HG03039 (cell line): Measurements from ENCODE around the gene GPBAR1.

Experiments
- ATAC-seq: cut with Tn5 transposase; IDR thresholded peaks from one replicate; pipeline ENCODE4 v1.9.1; 2021; ENCODE audit warnings: mild to moderate bottlenecking, moderate library complexity; ENCODE audit not compliant: unreplicated experiment

GPBAR1 gene

DNA sequence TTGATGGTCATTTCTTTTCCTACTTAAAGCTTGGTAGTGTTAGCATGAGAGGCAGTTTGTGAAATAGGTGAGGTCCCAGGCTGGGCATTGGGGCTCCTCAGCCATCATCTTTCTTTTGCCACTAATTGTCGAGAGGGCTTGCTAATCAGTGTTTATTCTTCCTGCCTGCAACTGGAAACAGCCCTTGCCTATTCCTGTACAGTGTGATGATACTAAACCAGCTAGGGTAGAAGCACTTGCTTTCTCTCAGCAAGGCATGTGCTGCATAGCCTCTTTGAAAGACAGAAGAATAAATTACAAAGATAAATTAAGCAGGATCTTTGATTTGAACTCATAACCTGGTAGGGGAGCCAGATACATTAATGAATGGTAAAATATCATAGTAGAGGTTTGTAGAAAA lies 16.6 kb upstream of the GPBAR1 start:
- ATAC-seq: no peak

DNA sequence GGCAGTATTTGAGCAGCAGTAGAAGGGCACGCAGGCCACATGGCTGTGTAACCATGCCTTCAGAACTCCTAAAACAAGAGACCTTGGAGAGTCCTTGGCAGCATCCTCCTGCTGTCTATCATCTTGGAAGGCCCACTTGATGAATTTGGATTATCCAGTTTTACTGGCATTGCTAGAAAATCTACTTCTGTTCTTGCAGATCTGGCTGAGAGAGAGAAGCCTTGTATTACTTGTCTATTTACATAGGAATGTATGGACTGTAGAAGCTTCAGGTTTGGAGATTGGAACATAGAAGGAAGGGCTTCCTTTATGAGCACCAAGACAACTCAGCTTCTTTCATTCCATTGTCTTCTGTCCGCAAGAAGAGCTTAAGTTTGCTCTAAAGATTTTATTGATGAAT lies 16.1 kb upstream of the GPBAR1 start:
- no peak for ATAC-seq

DNA sequence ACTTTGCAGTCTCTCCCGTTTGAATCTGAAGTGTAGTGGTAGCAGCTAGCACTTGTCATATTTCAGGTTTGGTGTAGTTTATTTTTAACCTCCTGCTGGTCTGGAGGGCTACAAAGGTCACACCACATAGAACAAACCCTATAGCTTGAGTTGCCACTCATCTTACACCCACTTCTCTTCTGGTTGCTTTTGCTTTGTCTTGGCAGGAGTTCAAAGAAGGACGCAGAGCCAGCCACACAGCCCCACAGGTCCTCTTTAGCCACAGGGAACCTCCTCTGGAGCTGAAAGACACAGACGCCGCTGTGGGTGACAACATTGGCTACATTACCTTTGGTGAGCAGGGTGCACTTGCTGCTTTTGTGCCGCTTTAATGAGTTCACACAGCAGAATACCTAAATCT lies 15.6 kb upstream of the GPBAR1 start:
- ATAC-seq: no peak

DNA sequence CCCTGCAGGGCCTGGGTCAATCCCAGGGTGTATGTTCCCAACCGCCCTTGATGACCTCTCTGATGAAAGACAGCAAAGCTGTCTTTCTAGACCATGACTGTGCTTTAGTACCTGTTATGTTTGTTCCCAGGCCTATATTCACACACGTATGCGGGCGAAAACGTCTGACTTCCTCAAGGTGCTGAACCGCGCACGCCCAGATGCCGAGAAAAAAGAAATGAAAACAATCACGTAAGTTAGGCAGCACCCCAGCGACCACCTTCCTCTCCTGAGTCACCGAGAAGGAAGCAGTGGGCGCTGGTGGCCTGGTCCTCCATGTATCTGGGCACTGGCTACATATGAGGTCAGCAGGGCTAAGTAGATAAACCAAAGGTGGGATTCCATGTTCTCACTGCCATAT lies 11.1 kb upstream of the GPBAR1 start:
- ATAC-seq: no peak

DNA sequence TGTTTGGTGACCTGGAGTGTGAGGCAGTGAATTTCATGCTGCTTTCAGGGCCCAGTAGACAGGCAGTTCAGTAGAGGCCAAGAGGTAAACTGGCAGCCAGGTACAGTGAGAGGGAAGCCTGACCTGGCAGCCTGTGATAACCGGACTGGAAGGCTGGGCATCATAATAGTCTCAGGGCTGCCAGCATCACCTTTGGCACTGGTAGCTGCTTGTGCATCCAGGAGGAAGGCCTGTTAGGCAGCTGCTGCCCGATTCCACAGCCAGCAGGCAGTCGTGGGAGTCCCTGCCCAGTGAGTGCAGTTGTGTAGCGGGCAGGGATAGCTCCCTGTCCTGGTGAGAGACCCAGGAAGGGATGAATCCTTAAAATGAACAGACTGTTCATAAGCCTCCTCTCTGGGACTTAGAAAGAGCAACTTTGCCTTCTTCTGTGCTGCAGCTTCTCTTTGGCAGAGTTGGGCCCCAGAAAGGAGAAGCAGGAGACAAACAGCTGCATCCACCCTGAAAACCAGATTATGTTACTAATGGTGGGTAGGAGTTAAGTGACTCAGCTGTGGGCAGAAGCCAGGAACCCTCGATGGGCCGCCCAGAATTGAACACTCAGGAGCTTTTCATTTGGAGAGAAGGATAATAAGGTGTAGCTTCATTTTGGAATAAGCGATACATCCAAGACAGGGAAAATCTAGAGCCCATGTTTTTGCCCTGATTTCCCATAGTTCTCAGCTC lies 8.1 kb upstream of the GPBAR1 start:
- ATAC-seq: no peak

DNA sequence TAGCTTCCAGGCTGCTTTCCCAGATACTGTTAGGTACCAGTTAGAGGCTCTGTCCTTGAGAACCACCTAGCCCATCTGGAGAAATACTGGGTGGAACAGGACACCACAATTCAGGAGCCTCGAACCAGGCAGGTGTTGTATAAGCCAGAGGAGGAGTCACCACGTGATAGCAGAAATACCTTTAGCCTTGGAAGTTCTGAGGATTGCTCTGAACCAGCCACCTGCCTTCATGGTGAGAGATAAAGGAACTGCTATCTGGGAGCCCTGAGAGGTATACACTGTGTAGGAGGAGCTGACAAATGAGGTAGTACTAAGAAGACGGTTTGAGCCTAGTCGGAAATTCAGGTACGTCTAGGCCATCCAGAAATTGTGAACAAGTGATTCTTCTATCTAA lies 7.6 kb upstream of the GPBAR1 start:
- ATAC-seq: no peak

DNA sequence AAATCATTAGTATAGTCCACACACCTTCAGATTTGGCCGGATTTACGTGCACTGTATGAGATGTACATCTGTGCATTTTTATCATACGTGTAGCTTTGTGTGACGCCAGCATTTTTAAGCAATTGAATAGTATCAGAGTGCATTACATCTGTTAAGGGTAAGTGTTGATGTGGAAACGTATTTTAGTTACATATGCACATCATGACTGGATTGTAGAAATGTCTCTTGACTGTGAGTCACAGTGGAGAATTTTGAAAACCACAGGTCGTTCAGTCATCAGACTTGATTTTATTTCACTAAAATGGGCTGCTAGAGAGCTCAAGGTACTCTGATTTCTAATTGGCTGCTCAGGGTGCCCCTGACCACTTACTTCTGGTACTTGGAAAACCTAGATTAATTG lies 5.4 kb upstream of the GPBAR1 start:
- no peak for ATAC-seq

DNA sequence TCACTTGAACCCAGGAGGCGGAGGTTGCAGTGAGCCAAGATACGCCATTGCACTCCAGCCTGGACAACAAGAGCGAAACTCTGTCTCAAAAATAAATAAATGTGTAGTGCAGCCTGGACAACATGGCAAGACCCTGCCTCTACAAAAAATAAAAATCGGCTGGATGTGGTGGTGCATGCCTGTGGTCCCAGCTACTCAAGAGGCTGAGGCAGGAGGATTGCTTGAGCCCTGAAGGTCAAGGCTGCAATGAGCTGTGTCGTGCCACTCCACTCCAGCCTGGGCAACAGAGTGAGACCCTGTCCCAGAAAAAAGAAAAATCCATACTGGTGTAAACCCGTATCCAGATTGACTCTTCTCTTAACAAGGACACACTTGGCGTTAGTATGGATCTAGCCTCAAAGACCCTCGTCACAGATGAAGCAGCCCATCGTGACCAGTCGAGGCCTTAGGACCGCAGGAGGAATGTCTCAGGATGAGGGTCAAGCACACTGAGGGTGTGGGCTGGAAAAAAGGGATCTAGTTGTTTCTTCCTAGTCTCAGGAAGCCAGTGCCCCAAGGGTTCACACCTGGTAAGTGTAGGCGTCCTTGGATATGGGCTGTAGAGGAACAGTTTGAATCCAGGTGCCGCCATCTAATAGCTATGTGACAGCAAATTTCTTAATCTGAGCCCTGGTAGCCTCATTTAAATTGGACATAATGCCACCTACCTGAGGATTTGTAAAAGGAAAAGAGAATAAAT lies 4.0 kb upstream of the GPBAR1 start:
- no peak for ATAC-seq

DNA sequence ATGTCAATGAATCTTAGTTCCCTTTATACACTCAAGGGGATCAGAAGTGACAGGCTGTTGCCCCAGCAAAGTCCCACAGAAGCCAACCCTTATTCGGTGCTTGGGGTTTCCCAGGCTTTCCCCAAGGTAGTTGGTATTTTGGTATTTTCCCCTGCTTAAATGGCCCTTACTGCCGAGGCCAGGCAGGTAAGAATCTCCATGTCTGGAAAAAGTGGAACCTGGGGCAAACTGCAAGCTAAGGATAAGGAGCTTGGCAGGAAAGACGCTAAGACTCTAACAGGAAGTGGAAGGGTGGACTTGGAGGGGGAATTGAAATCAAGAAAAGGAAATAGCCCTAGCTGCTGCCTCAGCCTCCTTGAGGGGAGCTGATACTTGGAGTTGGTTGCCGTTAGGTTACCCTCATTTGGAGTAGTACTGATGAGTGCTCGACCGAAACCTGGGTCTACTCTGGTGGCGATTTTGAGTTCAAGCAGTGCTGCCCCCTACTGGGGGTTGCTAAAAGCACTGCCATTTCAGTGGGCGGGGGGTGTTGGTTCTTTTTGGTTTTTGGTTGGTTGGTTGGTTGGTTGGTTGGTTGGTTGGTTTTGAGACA lies 3.3 kb upstream of the GPBAR1 start:
- ATAC-seq: peak; percentile 65

DNA sequence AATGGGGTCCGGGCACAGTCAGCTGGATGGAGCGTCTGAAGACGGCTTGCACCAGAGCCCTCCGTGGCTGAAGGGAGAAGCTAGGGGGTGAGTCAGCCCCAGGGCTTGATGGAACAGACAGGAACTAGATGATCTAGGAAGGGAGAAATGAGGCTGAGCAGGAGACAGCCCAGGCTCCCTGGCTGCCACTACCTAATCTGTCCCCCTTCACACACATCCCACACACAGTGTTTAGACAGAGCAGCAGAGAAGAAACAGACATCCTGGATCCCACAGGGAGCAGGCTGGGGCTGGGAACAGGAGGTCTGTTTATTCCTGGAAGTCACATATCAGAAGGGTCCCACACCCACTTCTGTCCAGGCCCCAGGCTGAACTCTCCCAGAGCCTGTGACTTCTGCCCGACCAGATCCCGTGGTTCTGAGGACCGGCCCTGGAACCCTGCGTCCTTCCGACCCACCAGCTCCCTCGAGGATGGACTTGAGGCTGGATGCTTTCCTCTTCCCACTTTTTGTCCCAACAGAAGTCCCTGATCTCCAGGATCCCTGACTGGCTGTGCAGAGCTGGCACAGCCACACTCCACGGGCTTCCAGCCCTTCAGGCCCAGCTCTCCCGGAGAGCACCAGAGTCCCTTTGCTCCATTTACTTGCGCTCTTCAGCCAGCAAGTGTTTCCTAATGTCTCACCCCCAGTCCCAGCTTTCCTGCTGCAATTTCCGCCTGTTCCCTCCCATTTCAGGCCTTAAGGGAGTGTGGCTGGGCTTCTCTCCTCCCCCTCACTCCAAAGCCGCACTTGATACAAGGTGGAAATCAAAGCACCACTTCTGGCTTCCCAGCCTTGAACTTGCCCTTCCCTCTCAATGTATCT lies 1.5 kb upstream of the GPBAR1 start:
- no peak for ATAC-seq

DNA sequence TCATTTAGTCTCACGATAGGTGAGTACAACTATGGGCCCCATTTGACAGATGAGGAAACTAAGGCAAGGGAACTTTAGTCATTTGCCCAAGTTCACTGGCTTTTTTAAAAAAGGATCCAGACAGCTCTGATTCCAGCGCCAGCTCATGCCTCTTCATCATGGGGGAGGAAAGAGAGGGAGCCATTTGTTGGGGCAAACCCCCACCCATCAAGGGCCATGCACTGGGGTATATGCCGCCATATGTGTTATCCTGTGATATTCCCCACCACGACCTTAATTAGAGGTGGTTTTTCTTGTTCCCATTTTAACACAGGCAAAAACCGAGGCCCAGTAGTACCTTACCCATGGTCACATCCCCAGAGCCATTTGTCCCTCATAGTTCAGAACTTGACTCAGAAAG lies 649 bp upstream of the GPBAR1 start:
- ATAC-seq: no peak

DNA sequence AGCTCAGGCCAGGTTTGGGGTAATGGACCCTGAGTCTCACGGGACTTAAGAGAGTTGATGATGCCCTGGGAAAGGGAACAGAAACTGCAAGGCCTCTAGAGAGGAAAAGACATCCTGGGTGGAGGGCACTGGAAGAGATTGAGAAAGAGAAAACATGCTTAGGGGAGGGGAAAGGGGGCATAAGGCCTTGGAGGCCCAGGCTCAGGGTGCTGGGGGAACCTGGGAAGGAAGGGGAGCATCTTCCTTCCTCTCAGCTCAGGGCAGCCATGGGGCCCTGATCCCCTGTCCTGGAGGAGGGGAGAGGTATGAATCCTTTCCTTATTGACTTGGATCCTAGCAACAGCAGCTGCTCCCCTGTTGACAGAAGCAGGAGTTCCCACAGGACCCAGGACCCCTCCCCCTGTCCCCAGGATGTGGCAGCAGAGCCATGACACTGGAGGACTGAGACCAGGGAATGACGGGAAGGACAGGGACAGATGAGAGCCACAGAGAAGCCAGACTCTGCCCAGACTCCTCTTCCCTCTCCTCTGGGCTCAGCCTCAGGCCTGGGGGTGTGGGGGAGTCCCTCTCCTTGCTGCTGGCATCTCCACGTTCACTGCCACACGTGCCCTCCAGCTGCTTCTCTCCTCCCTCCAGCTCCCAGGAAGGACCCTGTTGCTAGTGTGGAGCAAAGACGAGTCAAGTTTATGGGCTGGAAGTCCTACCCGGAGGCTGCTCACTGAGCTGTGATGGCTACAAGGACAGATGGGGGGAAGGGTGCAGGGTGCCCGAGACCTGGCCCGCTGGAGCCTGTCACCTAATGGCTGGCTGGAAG lies 815 bp downstream of the GPBAR1 start:
- ATAC-seq: no peak

DNA sequence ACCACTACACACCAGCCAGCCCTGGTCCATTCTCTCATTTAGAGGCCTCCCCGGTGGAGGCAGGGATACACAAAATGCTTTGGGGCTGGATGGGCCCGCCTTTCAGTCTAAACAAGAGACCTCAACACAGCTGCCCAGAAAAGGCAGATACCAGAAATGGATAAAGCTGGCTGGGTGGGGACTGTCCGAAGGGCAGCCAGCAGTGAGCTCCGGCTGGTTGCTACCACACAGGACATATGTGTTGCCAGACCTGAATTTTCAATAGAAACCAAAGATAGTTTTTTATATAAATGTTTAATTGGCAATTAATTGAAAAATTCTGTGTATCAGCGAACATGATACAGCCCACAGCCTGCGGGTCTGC lies 1.4 kb downstream of the GPBAR1 start:
- no peak for ATAC-seq

DNA sequence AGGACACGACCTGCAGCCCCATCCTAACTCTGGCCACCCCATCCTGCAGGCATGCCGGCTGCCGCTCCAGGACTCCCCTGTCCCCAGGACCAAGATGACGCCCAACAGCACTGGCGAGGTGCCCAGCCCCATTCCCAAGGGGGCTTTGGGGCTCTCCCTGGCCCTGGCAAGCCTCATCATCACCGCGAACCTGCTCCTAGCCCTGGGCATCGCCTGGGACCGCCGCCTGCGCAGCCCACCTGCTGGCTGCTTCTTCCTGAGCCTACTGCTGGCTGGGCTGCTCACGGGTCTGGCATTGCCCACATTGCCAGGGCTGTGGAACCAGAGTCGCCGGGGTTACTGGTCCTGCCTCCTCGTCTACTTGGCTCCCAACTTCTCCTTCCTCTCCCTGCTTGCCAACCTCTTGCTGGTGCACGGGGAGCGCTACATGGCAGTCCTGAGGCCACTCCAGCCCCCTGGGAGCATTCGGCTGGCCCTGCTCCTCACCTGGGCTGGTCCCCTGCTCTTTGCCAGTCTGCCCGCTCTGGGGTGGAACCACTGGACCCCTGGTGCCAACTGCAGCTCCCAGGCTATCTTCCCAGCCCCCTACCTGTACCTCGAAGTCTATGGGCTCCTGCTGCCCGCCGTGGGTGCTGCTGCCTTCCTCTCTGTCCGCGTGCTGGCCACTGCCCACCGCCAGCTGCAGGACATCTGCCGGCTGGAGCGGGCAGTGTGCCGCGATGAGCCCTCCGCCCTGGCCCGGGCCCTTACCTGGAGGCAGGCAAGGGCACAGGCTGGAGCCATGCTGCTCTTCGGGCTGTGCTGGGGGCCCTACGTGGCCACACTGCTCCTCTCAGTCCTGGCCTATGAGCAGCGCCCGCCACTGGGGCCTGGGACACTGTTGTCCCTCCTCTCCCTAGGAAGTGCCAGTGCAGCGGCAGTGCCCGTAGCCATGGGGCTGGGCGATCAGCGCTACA lies 2.1 kb downstream of the GPBAR1 start:
- ATAC-seq: no peak

DNA sequence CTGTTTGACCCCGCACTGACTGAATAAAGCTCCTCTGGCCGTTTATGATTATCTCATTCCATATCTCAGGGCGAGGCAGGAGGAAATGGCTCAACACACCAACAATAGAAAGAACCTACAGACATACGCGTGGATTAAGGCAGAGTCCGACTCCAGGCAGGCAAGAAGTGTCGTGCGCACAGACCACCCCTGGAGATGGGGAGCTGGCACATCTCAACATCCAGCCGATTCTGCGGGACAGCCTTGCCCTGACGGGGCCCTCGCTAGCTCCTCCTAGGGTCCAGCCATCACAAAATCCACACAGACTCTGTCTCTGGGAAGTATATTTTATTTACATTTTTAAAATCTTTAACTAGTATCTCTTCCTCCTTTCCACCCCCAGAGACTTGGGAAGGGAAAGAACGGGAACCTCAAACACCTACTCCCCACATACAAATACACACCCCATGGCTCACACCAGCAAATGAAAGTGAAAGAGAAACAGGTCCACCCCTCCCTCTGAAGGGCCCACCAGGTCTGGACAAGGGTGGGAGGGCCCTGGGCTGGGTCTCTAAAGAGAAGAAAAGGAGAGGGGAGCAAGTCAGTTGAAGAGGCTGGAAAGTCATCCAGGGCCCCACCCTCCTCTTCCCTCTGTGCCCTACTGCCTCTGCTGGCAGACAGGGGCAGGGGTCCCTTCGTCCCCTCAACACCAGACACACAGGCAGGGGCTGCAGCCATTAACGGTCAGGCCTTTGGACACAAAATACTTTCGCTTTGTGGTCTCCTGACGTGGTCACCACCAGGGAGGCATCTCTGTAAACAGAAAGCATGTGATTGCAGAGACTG lies 3.2 kb downstream of the GPBAR1 start:
- no peak for ATAC-seq

DNA sequence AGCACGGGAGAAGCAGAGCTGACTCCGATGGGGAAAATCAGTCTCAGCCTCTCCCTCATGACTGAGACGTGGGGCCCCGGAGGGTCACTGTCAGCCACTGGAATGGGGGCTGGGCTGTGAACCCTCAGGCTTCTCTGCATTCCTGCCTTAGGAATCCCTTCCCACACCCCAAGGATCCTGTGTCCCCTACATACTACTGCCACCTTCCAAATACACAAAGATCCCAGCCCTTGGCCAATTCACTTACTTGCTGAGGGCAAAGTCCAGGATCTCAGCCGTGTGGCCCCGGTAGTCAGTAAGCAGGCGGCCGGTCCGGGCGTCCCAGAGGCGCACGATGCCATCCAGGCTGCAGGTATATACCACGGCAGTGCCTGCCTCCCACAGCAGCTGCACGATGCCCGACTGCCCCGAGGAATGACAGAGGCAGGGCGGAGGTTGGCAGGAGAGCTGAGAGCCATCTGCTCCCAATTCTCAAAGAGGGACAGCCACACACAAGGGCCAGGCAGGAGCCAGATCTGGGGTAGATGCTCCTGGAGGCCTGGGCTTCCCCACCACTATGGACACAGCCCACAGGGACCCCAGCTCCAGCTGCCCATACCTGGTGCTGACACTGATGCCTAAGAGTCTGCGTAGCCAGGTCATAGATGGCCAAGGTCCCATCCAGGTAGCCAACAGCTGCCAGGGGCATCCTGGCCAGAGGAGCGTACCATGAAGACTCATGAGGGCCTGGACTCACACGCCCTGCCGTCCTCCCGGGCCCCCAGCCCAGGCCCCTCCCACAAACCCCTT lies 4.2 kb downstream of the GPBAR1 start:
- ATAC-seq: no peak

DNA sequence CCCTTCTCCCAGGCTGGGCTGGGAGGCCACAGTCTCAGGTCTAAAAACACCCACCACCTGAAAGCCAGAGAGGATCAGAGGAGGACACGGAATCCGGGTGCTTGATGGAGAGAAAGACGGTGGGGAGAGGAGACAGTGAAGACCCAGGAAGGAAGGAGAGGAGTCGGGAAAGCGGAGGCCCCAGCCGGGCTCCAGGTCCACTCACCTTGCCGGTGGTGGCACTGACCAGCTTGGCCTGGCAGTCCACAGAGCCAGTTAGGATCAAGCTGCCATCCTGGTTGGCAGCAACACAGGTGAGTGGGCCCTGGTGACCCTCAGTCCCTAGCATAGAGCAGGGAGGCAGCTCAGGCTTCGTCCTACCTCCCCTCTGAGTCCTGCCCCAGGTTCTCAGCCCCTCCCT lies 4.8 kb downstream of the GPBAR1 start:
- no peak for ATAC-seq
